Measurements from ENCODE around the gene MOB3B. TPM values are rescaled to one million over a fixed set of nuclear protein-coding genes. Genes with fewer than 3 reads are reported as not detected.
"Not testable (repeated sequence)": the region's sequence is repeated elsewhere in the genome, so short reads cannot be mapped to it uniquely, and the experiment has no call there.

Gene MOB3B
- total RNA-seq, 2 donors from 2014 or later: 3.1 to 17.8 TPM

DNA sequence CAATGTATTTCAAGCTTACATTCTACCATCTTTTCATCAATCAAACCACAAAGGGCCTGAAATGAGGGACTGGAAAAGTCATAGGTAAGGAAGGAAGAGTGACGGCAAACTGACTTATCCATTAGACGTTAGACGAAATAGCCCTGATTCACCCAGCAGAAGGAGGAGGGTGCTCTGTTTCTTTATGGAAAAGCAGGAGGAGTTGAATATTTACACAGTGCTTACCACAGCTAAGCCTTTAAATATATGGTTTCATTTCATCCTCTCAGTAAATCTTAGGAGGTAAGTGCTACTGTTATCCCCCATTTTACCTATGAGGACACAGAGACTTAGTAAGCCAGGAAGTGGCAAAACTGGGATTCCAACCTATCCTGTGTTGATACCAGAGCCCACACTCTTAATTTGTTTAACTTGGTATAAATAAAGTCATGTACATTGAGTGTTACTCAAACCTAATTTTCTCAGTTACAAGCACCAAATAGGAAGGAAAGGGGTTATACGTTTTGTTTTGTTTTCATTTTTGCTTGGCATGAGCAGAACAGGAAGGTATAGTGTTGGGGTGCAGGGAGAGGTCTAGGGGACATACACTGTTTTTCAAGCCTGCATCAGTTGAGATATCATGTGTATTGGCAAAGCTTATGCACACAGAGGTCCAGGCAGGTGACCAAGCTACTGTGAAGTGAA, 103.6 kb downstream of the MOB3B start:
- Histone ChIP-seq H3K27ac (no peak overlapping the region), H3K4me3 (no peak overlapping the region)

DNA sequence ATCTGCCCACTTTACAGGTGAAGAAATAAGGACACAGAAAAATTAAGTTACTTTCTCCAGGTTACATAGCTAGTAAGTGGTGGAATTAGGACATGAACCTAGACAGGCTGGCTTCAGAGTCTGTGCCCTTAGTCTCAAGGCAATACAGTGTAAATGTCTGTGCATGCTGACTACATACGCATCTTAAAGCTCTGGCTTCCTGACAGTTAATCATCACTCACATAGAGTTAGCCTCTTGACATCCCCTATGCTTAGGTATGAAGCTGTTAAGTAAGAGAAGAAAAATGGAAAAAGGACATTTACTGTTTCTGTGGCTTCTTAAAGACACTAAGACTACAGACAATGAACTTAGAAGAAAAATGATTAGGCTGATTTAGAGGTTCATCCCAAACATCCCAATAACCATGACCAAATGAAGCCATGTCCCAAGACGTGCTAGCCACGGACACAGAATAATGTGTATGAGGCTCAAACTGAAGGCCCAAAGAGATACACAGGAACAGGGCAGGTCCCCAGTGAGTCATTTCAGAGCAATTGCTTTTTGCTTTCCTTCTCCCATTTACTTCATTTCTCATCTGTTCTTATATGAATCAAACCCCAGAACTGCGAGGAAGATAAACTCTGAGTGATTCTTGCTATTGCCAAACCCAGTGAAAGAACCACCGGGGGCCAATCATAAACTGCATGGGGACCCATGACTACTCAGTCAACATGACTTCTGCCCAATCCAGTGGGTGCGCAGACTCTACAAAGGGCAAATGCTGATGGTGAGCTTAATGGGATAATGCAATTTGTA, 105.5 kb downstream of the MOB3B start:
- intact Hi-C loops (cut with DNase I): no loop called here
- no peak overlapping the region for H3K27ac ChIP-seq
- TF ChIP-seq POLR2A (IDR thresholded peaks at IDR 0.05): no peak
- TF ChIP-seq, protein P1, sequence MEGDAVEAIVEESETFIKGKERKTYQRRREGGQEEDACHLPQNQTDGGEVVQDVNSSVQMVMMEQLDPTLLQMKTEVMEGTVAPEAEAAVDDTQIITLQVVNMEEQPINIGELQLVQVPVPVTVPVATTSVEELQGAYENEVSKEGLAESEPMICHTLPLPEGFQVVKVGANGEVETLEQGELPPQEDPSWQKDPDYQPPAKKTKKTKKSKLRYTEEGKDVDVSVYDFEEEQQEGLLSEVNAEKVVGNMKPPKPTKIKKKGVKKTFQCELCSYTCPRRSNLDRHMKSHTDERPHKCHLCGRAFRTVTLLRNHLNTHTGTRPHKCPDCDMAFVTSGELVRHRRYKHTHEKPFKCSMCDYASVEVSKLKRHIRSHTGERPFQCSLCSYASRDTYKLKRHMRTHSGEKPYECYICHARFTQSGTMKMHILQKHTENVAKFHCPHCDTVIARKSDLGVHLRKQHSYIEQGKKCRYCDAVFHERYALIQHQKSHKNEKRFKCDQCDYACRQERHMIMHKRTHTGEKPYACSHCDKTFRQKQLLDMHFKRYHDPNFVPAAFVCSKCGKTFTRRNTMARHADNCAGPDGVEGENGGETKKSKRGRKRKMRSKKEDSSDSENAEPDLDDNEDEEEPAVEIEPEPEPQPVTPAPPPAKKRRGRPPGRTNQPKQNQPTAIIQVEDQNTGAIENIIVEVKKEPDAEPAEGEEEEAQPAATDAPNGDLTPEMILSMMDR (IDR thresholded peaks at IDR 0.05): no peak

More for the DNA sequence above, 103.6 kb downstream of the MOB3B start:
- no peaks in the 10 kb centered on the region for H3K27me3 ChIP-seq (replicated peaks; ENCODE audit: insufficient read depth)
- H3K9me3 ChIP-seq: no peaks in the 10 kb centered on the region
- no peaks in the 10 kb centered on the region for H3K36me3 ChIP-seq
- WGBS: 56% methylated on average over 4 of the region's 4 CpGs
- no peaks in the 10 kb centered on the region for H3K4me1 ChIP-seq (replicated peaks)
- no peak for DNase-seq (ENCODE audit: low spot score)
- TF ChIP-seq, protein P1 (IDR thresholded peaks at IDR 0.05): no peak
- TF ChIP-seq POLR2AphosphoS5 (IDR thresholded peaks at IDR 0.05) (no peak), POLR2A (IDR thresholded peaks at IDR 0.05) (no peak)
- intact Hi-C loops (cut with DNase I): no loop called here

DNA sequence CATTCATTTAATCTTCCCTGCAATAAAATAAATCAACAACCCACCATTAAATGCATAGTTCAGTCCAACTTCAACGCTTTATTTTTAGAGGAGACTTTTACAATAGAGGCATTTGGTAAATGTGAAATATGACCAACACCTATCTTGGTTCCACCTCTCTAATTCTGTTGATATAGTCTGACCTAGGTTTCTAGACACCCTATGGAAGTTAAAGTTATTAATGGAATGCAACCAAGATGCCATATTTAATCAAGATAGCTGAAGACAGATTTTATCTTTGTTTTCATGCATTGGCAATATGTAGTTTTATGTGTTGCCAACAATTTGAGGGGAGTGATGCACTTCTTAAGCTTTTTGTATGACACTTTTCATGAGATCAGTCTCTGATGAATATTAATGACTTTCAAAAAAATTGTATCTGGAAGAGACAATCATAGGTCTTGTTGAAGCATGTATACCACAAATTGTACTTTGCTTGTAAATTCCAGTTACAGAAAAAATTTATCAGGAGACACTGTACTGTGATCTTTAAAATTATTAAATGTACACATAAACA, 107.3 kb downstream of the MOB3B start:
- no peaks in the 10 kb centered on the region for H3K9me3 ChIP-seq
- no peaks in the 10 kb centered on the region for H3K27me3 ChIP-seq (replicated peaks; ENCODE audit: insufficient read depth)
- no peaks in the 10 kb centered on the region for H3K36me3 ChIP-seq
- WGBS: 32% methylated on average over 1 of the region's 1 CpG
- no peaks in the 10 kb centered on the region for H3K4me1 ChIP-seq (replicated peaks)
- no peak overlapping the region for H3K27ac ChIP-seq
- intact Hi-C loops (cut with DNase I): no loop called here
- DNase-seq (ENCODE audit: low spot score): no peak
- H3K4me3 ChIP-seq: no peak overlapping the region
- no peak for TF ChIP-seq POLR2A (IDR thresholded peaks at IDR 0.05)
- TF ChIP-seq POLR2AphosphoS5 (IDR thresholded peaks at IDR 0.05): no peak

More for the DNA sequence above, 105.5 kb downstream of the MOB3B start:
- H3K4me3 ChIP-seq: no peak overlapping the region
- no peaks in the 10 kb centered on the region for H3K9me3 ChIP-seq
- no peaks in the 10 kb centered on the region for H3K36me3 ChIP-seq
- no peak for DNase-seq (ENCODE audit: low spot score)
- H3K27me3 ChIP-seq (replicated peaks; ENCODE audit: insufficient read depth): no peaks in the 10 kb centered on the region
- 98% methylated on average over 6 of the region's 6 CpGs for WGBS
- no peaks in the 10 kb centered on the region for H3K4me1 ChIP-seq (replicated peaks)

DNA sequence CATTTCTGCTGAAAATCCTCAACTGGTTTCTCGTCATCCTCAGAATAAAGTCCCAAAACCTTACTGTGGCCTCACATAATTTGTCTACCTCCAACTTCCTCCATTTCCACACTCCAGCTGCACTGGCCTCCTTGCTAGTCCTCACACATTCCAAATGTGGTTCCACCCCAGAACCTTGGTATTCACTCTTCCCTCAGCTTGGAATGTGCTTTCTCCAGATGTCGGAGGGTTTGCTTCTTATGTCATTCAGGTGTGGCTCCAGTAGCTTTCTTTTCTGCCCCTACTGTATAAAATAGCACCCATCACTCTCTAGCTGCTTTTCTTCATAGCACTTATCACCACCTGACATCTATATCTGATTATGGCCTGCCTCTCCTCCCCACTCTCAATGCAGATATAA, 108.0 kb downstream of the MOB3B start:
- TF ChIP-seq POLR2AphosphoS5 (IDR thresholded peaks at IDR 0.05) (no peak), POLR2A (IDR thresholded peaks at IDR 0.05) (no peak)
- TF ChIP-seq, protein P1 (IDR thresholded peaks at IDR 0.05): no peak
- no peaks in the 10 kb centered on the region for H3K9me3 ChIP-seq
- no peaks in the 10 kb centered on the region for H3K27me3 ChIP-seq (replicated peaks; ENCODE audit: insufficient read depth)
- intact Hi-C loops (cut with DNase I): no loop called here
- H3K27ac ChIP-seq: no peak overlapping the region
- WGBS: 91% methylated on average over 2 of the region's 2 CpGs
- no peaks in the 10 kb centered on the region for H3K4me1 ChIP-seq (replicated peaks)
- no peak overlapping the region for H3K4me3 ChIP-seq
- DNase-seq (ENCODE audit: low spot score): no peak
- no peaks in the 10 kb centered on the region for H3K36me3 ChIP-seq

DNA sequence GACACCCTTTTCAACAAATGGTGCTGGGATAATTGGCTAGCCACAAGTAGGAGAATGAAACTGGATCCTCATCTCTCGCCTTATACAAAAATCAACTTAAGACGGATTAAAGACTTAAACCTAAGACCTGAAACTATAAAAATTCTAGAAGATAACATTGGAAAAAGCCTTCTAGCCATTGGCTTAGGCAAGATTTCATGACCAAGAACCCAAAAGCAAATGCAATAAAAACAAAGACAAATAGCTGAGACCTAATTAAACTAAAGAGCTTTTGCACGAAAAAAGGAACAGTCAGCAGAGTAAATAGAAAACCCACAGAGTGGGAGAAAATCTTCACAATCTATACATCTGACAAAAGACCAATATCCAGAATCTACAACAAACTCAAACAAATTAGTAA, 110.1 kb downstream of the MOB3B start:
- intact Hi-C loops (cut with DNase I); H3K27me3 ChIP-seq (replicated peaks; ENCODE audit: insufficient read depth); DNase-seq (ENCODE audit: low spot score); H3K9me3 ChIP-seq; H3K27ac ChIP-seq; H3K4me3 ChIP-seq; H3K36me3 ChIP-seq; H3K4me1 ChIP-seq (replicated peaks): not testable (repeated sequence)
- WGBS: 58% methylated on average over 3 of the region's 3 CpGs
